Lower leg skin (tissue), 3 donors: ENCODE measurements around the gene HRH3.

ENCODE experiments used
- POLR2A ChIP-seq, 2 donors: fragments of 450-650 bp; IDR thresholded peaks; one replicate each; pipeline ENCODE4 v1.6.1; 2016 to 2017; ENCODE audit warnings: antibody characterized with exemption in 2 of 2, mild to moderate bottlenecking in 1 of 2, moderate library complexity in 1 of 2
- TF ChIP-seq, protein P1 (sequence below), 3 donors: fragments of 450-650 bp; IDR thresholded peaks; one replicate each; pipeline ENCODE4 v1.5.1; 2016; ENCODE audit warnings: antibody characterized with exemption in 3 of 3, mild to moderate bottlenecking in 3 of 3, moderate library complexity in 2 of 3

DNA sequence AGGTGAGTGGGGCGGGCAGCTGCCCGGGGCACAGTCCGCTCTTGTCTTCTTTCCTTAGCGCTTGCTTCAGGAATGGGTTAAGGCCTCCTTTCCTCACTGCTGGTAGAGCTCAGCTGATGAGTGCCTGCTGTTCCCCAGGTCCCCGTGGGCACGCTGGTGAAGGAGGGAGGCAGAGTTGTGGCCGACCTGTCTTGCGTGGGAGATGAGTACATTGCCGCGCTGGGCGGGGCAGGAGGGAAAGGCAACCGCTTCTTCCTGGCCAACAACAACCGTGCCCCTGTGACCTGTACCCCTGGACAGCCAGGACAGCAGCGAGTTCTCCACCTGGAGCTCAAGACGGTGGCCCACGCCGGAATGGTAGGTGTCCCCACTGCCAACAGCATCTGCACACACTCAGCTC, 21.6 kb downstream of the HRH3 start:
- TF ChIP-seq, protein P1, sequence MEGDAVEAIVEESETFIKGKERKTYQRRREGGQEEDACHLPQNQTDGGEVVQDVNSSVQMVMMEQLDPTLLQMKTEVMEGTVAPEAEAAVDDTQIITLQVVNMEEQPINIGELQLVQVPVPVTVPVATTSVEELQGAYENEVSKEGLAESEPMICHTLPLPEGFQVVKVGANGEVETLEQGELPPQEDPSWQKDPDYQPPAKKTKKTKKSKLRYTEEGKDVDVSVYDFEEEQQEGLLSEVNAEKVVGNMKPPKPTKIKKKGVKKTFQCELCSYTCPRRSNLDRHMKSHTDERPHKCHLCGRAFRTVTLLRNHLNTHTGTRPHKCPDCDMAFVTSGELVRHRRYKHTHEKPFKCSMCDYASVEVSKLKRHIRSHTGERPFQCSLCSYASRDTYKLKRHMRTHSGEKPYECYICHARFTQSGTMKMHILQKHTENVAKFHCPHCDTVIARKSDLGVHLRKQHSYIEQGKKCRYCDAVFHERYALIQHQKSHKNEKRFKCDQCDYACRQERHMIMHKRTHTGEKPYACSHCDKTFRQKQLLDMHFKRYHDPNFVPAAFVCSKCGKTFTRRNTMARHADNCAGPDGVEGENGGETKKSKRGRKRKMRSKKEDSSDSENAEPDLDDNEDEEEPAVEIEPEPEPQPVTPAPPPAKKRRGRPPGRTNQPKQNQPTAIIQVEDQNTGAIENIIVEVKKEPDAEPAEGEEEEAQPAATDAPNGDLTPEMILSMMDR (IDR thresholded peaks at IDR 0.05): no peak
- no peak for TF ChIP-seq POLR2A (IDR thresholded peaks at IDR 0.05)
